ENCODE measurements around the gene TCP1. TPM values are rescaled to one million over a fixed set of nuclear protein-coding genes. Genes with fewer than 3 reads are reported as not detected.

Gene TCP1
- total RNA-seq, 1 experiment from 2014 or later, result 528 TPM

DNA sequence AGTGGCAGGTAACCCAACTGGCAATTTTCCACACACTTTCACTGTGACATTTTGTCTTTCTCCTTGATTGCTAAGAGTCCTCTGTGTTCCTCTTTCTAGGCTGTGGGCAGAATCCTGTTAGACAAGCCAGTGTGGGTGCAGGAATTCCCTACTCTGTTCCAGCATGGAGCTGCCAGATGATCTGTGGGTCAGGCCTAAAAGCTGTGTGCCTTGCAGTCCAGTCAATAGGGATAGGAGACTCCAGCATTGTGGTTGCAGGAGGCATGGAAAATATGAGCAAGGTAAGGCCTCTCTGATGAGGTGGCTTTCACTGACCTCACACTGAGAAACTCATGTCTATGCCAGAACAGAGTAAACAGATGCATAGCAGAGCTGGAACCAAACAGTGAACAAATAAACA is 22.5 kb downstream of the TCP1 start:
- no peak for TF ChIP-seq EZH2 (IDR thresholded peaks at IDR 0.05; ENCODE audit: borderline replicate concordance, low read depth, low read length, poor library complexity, severe bottlenecking)
- TF ChIP-seq, protein P1, sequence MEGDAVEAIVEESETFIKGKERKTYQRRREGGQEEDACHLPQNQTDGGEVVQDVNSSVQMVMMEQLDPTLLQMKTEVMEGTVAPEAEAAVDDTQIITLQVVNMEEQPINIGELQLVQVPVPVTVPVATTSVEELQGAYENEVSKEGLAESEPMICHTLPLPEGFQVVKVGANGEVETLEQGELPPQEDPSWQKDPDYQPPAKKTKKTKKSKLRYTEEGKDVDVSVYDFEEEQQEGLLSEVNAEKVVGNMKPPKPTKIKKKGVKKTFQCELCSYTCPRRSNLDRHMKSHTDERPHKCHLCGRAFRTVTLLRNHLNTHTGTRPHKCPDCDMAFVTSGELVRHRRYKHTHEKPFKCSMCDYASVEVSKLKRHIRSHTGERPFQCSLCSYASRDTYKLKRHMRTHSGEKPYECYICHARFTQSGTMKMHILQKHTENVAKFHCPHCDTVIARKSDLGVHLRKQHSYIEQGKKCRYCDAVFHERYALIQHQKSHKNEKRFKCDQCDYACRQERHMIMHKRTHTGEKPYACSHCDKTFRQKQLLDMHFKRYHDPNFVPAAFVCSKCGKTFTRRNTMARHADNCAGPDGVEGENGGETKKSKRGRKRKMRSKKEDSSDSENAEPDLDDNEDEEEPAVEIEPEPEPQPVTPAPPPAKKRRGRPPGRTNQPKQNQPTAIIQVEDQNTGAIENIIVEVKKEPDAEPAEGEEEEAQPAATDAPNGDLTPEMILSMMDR (conservative IDR thresholded peaks at IDR 0.05; ENCODE audit: low read depth, low read length), result no peak
- H3K36me3 ChIP-seq (ENCODE audit: insufficient read depth, low read length, poor library complexity, severe bottlenecking), result peaks cover 87% of the 10 kb centered on the region
- H3K9me3 ChIP-seq (ENCODE audit: low read depth, low read length, poor library complexity, severe bottlenecking), result no peaks in the 10 kb centered on the region
- ChIA-PET POLR2A (ENCODE audit: low non-redundant PET) (no interaction called here), CTCF (no interaction called here)
- H3K27ac ChIP-seq (ENCODE audit: low read depth, low read length, poor library complexity, severe bottlenecking), result peak overlapping the region; percentile 29
- no peaks in the 10 kb centered on the region for H3K27me3 ChIP-seq (replicated peaks; ENCODE audit: insufficient read depth, low read depth, low read length, poor library complexity)
- no peak for DNase-seq (ENCODE audit: low spot score)
- no TSS peak for BruUV-seq (replicated peaks)
- intact Hi-C loops (cut with micrococcal nuclease; ENCODE audit: unreplicated experiment), result no loop called here
- H3K4me1 ChIP-seq (ENCODE audit: insufficient read depth, low read length, poor library complexity, severe bottlenecking), result peaks cover 6% of the 10 kb centered on the region
- no peak overlapping the region for H3K4me3 ChIP-seq (ENCODE audit: low read depth, low read length, poor library complexity, severe bottlenecking)

GRCh38 chr6:159762681-159763293 is 26.6 kb downstream of the TCP1 start:
- peaks cover 17% of the 10 kb centered on the region for H3K4me1 ChIP-seq (ENCODE audit: insufficient read depth, low read length, poor library complexity, severe bottlenecking)
- peak overlapping the region; percentile 68 for H3K4me3 ChIP-seq (ENCODE audit: low read depth, low read length, poor library complexity, severe bottlenecking)
- TF ChIP-seq, protein P1 (conservative IDR thresholded peaks at IDR 0.05; ENCODE audit: low read depth, low read length), result no peak
- TF ChIP-seq EZH2 (IDR thresholded peaks at IDR 0.05; ENCODE audit: borderline replicate concordance, low read depth, low read length, poor library complexity, severe bottlenecking), result no peak
- TSS peak; percentile 26 for BruUV-seq (replicated peaks)
- intact Hi-C loops (cut with micrococcal nuclease; ENCODE audit: unreplicated experiment), result no loop called here
- H3K27me3 ChIP-seq (replicated peaks; ENCODE audit: insufficient read depth, low read depth, low read length, poor library complexity), result no peaks in the 10 kb centered on the region
- ChIA-PET POLR2A (ENCODE audit: low non-redundant PET) (no interaction called here), CTCF (no interaction called here)
- H3K9me3 ChIP-seq (ENCODE audit: low read depth, low read length, poor library complexity, severe bottlenecking), result no peaks in the 10 kb centered on the region
- DNase-seq (ENCODE audit: low spot score), result no peak
- H3K36me3 ChIP-seq (ENCODE audit: insufficient read depth, low read length, poor library complexity, severe bottlenecking), result peaks cover 60% of the 10 kb centered on the region
- H3K27ac ChIP-seq (ENCODE audit: low read depth, low read length, poor library complexity, severe bottlenecking), result peak overlapping the region; percentile 99

GRCh38 chr6:159761873-159762680 is 27.3 kb downstream of the TCP1 start, which contains the start of gene ACAT2:
TSS of gene ACAT2 (plus strand) at chr6:159762045. CDS start at chr6:159762088, 43 bp downstream.
- TF ChIP-seq EZH2 (IDR thresholded peaks at IDR 0.05; ENCODE audit: borderline replicate concordance, low read depth, low read length, poor library complexity, severe bottlenecking), result no peak
- TF ChIP-seq, protein P1 (conservative IDR thresholded peaks at IDR 0.05; ENCODE audit: low read depth, low read length), result no peak
- peak within 1 kb of the TSS; percentile 99 for H3K27ac ChIP-seq (ENCODE audit: low read depth, low read length, poor library complexity, severe bottlenecking)
- no TSS peak for BruUV-seq (replicated peaks)
- POLR2A ChIA-PET (ENCODE audit: low non-redundant PET), result interaction anchor here (0.6 kb wide), 1 partner anchor 32 kb away, joined by 3 read pairs; no protein-coding TSS in a partner anchor
- peak within 1 kb of the TSS; percentile 68 for H3K4me3 ChIP-seq (ENCODE audit: low read depth, low read length, poor library complexity, severe bottlenecking)
- peaks cover 17% of the 10 kb centered on the region for H3K4me1 ChIP-seq (ENCODE audit: insufficient read depth, low read length, poor library complexity, severe bottlenecking)
- peak; percentile 99 for DNase-seq (ENCODE audit: low spot score)
- intact Hi-C loops (cut with micrococcal nuclease; ENCODE audit: unreplicated experiment), result no loop called here
- CTCF ChIA-PET, result no interaction called here
- H3K27me3 ChIP-seq (replicated peaks; ENCODE audit: insufficient read depth, low read depth, low read length, poor library complexity), result no peaks in the 10 kb centered on the region
- peaks cover 60% of the 10 kb centered on the region for H3K36me3 ChIP-seq (ENCODE audit: insufficient read depth, low read length, poor library complexity, severe bottlenecking)
- H3K9me3 ChIP-seq (ENCODE audit: low read depth, low read length, poor library complexity, severe bottlenecking), result no peaks in the 10 kb centered on the region
